GM19397 (cell line): ENCODE data around the gene AIMP2.
"Not testable (repeated sequence)": the region's sequence is repeated elsewhere in the genome, so short reads cannot be mapped to it uniquely, and the experiment has no call there.

Experiments
- ATAC-seq: cut with Tn5 transposase; IDR thresholded peaks from one replicate; pipeline ENCODE4 v1.9.1; 2021; ENCODE audit warnings: mild to moderate bottlenecking, moderate library complexity; ENCODE audit not compliant: unreplicated experiment

AIMP2 gene

GRCh38 chr7:6026011-6026819 lies 17.1 kb downstream of the AIMP2 start:
- peak; percentile 76 for ATAC-seq

GRCh38 chr7:6026820-6027311 lies 17.8 kb downstream of the AIMP2 start:
- no peak for ATAC-seq

GRCh38 chr7:6027806-6028365 lies 18.8 kb downstream of the AIMP2 start:
- ATAC-seq = no peak

- no peak for ATAC-seq
Measured at GRCh38 chr7:6028563-6028962, 19.5 kb downstream of the AIMP2 start.

GRCh38 chr7:6030988-6031387 lies 21.9 kb downstream of the AIMP2 start, which contains the start of gene ANKRD61:
TSS of gene ANKRD61 (plus strand) at chr7:6031376. CDS start at chr7:6031376, 0 bp downstream.
- ATAC-seq = no peak

GRCh38 chr7:6031567-6031966 lies 22.5 kb downstream of the AIMP2 start:
- no peak for ATAC-seq

GRCh38 chr7:6032167-6032566 lies 23.1 kb downstream of the AIMP2 start:
- no peak for ATAC-seq

- no peak for ATAC-seq
Measured at GRCh38 chr7:6032641-6033040, 23.6 kb downstream of the AIMP2 start.

- ATAC-seq = no peak
Measured at GRCh38 chr7:6035165-6035564, 26.1 kb downstream of the AIMP2 start.

- ATAC-seq = no peak
Measured at GRCh38 chr7:6035686-6036085, 26.6 kb downstream of the AIMP2 start.

- no peak for ATAC-seq
Measured at GRCh38 chr7:6049780-6050179, 40.7 kb downstream of the AIMP2 start.

GRCh38 chr7:6051185-6051584 lies 42.1 kb downstream of the AIMP2 start:
- not testable (repeated sequence) for ATAC-seq

GRCh38 chr7:6056616-6057015 lies 47.5 kb downstream of the AIMP2 start:
- ATAC-seq = no peak

GRCh38 chr7:6057316-6058129 lies 48.5 kb downstream of the AIMP2 start:
- no peak for ATAC-seq

GRCh38 chr7:6059941-6060340 lies 50.9 kb downstream of the AIMP2 start:
- ATAC-seq = not testable (repeated sequence)

GRCh38 chr7:6071406-6071805 lies 62.3 kb downstream of the AIMP2 start:
- no peak for ATAC-seq
